KG1 (cell line): ENCODE results near the gene FOXN3.
"Not testable (repeated sequence)": the region's sequence is repeated elsewhere in the genome, so short reads cannot be mapped to it uniquely, and the experiment has no call there.

Source experiments
- DNase-seq: peaks from one replicate; lab custom pipeline; 2025; lab: John Stamatoyannopoulos, UW

The FOXN3 gene

DNA sequence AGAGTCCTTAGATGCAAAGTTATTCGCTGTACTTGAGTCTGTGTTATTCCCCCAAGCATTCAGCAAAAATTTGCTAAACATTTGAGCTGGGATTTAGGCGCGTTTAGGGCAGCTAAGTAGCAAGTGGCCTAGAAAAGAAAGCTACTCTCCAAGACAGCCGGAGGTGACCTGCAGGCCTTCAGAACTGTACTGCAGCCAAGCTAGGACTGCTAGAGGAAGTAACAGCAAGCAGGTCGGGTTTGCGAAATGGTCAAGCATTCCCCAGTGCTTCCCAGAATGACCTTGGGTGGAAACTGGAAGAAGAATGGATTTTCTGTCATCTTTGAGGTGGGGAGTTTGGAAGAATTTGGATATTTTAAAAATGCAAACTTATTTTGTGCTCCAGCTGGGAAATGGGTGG, 287.5 kb downstream of the FOXN3 start:
- no peak for DNase-seq

DNA sequence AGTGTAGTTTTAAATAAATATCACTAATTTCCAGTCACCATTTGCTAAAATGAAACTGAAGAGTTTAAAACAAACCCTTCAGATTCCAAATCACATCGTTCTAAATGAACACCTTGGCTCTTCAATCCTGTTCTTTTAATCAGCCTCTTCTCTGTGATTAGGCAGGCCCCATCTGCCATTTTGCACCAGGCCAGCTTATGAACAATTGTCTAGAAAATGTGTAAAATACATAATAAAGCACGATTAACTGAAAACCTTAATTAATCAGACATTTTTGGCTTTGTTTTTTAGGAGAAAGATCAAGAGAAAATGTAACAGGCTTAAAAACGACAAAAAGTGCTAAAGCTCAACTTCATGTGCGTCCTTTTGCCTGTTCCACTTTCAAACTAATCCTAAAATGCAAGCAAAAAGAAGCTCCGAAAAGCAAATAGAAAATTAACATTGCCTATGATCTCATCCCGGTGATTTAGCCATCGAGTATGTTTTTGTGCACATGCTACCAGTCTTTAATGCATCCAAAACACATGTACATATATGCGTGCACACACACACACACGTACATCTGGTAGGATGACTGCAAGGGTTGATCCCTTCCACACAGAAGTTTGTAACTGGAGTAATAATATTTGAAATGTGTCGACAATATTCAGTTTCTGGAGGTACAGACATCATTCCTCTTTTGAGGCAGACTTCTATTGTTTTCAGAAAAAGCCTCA, 288.6 kb downstream of the FOXN3 start:
- no peak for DNase-seq

DNA sequence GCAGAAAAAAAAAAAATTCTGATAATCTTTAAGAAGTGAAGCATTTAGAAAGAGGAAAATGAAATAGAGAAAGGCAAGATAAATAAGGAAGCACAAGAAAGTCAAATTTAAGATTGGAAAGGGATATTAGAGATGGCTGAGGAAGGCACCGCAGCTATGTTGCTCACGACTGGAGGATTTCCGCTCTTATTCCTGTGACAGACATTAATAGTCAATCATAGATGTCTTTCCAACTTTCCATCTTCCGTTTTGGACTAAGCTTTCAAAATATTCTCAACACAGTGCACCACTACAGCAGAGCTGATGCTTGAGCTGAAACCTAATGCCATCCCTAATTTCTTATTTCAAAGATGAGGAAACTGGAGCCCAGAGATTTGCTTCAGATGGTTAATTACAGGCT, 290.6 kb downstream of the FOXN3 start:
- DNase-seq = no peak

DNA sequence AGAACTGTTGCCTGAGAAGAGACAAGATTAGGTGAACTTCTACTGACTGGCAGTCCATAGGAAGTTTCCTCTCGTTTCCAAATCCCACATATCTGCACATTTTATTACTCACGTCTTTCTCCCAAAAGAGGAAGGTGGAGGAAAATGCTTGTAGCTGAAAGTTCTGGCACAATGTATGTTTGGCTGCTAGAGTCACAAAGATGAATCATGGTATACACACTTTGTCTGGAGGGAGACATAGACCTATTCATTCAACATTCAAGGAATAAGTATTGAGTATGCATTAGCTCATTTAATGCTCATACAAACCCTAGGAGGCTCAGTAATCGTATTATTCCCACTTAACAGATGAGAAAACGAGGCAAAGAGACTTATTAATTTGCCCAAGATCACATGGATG, 291.8 kb downstream of the FOXN3 start:
- DNase-seq = no peak

DNA sequence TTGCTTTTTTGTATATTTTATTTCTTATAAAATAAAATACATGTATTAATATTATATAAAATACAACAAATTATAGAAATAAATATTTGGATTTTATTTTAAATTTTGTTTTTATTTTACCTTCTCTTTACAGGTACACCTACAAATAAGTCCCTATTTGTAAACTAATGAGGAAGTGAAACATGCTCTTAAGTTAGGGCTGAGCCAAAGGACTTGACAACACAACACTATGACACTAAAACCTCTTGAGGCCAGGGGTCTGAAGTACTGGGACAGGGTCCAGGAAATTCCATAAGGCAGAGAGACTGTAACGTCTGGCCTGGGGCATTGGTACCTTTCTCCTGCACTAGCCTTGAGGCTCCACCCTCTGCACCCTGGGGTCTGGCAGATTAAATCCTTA, 293.2 kb downstream of the FOXN3 start:
- no peak for DNase-seq

DNA sequence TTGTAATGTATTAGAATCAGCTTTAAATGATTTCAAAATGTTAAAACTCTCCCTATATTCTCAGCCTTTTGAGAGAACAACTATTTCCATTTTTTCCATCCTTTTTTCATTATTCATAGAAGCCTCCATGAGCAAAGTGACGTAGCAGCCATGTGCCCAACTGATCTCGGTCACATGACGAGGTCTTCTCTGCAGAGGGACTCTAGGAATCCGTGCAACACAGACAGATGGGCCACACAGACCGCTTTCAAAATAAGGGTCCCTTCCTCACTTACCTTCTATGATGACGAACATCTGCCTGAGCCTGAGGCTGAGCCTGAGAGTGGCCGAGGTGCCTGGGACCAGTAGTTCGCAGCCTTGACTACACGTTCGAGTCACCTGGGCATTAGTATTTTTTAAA, 293.8 kb downstream of the FOXN3 start:
- DNase-seq = no peak

DNA sequence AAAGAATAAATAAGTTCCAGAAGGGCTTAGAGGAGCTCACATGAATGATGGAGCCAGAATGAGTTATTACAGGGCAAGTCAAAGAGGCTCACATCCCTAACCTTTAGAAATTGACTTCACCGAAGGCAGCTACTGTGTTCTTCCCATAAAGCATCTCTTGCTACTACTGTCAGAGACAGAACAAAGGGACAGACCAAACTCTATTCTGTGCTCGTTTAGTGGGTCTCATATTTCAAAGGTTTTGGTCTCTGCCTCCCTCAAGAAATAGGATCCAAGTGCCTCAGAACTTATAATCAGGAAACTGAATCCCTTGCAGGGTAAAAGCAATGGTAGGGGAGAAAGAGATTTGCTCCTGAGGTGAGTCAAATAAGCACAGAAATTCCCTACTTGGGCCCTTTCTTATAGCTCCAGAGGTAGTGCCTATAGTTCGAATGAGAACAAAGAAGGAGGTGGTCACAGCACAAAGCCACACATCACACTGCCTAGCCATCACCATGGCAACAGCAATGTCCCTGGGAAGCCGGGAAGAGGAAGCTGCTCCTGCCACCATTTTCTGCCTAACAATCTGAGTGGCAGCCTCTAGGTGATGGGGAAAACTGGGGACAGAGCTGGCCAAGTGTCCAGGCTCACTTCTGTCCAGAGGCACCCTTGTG, 294.9 kb downstream of the FOXN3 start:
- no peak for DNase-seq

DNA sequence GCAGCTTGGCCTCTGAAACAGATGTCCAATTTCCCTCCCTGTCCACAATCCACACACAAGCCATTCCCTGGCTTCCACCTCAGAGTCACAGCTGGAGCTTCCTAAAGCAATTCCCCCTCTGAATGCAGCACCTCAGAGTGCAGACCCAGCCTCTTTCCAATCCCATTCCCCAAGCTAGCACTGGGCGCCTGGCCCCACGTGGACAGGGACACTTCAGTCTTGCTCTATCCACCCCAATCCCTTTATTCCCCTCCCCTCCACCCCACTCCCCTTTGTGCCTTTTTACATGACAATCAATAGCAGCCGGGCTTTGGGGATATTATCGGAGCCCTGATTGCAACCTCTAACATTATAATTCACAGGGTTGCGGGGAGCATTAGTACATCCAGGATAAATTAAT, 300.0 kb downstream of the FOXN3 start:
- DNase-seq = no peak

DNA sequence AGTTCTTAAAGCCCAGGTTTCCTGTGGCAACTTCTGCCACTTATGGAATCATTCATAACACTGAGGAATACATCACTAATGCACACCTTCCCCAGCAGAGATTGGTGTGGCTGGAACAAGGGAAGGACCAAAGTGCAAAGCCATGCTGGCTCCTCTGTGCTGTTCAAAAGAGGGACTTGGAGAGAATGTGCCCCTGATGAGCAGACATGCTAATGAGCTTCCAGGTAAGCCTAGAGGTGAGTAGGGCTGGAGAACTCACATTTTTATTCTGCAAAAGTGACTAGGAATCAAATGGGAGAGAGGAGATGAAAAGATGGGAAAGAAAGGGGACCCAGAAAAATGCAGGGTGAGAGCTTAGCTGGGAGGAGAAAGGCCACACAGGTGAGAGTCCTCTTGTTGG, 302.9 kb downstream of the FOXN3 start:
- no peak for DNase-seq

DNA sequence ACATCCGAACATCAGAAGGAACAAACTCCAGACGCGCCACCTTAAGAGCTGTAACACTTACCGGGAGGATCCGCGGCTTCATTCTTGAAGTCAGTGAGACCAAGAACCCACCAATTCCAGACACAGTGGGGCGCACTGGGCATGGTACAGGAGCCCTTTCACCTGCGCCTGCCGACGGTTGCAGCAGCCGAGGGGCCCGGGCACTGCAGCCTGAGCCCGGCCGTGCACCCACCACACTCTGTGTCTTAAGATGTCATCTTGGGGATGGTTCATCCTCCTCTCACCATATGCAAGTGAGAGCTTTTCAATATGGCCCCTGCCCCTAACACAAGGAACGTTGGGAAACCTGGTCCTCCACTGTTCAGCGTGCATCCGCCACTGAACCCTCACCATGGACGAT, 304.3 kb downstream of the FOXN3 start:
- no peak for DNase-seq

DNA sequence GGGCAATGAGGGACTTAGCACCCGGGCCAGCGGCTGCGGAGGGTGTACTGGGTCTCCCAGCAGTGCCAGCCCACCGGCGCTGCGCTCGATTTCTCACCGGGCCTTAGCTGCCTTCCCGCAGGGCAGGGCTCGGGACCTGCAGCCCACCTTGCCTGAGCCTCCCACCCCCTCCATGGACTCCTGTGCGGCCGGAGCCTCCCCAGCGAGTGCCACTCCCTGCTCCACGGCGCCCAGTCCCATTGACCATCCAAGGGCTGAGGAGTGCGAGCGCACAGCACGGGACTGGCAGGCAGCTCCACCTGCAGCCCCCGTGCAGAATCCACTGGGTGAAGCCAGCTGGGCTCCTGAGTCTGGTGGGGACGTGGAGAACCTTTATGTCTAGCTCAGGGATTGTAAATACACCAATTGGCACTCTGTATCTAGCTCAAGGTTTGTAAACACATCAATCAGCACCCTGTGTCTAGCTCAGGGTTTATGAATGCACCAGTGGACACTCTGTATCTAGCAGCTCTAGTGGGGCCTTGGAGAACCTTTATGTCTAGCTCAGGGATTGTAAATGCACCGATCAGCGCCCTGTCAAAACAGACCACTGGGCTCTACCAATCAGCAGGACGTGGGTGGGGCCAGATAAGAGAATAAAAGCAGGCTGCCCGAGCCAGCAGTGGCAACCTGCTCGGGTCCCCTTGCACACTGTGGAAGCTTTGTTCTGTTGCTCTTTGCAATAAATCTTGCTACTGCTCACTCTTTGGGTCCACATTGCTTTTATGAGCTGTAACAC, 305.1 kb downstream of the FOXN3 start:
- DNase-seq = not testable (repeated sequence)

DNA sequence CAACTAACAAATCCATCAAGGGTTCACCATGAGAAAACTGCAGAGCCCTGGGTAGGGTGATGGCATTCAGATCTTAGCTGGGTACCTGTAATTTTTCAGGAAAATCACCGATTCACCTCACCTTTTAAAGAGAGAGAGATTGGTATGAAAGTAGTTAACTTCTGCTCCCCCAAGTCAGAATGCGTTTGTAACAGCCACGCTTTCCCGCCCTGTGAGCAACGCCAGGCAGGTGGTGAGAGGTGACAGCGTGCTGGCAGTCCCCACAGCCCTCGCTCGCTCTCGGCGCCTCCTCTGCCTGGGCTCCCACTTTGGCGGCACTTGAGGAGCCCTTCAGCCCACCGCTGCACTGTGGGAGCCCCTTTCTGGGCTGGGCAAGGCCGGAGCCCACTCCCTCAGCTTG, 305.8 kb downstream of the FOXN3 start:
- not testable (repeated sequence) for DNase-seq

DNA sequence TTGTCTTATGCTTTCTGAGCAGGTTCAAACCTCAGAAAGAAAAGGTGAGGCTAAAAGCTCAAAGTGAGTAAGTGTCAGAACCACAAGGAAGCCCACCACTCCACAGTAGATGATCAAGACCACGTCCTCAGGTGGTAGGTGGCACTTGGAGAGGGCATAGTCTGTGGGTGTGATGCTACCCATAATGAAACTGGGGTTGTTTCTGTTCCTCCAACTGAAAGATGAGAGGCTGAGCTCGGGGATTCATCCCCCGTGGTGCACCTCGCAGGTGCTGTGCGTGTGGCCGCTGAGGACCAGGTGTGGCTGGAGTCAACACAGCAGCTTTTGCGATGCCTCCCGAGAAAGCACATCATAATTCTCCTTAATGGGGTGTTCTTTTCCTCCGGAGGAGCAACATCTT, 306.9 kb downstream of the FOXN3 start:
- DNase-seq = no peak

DNA sequence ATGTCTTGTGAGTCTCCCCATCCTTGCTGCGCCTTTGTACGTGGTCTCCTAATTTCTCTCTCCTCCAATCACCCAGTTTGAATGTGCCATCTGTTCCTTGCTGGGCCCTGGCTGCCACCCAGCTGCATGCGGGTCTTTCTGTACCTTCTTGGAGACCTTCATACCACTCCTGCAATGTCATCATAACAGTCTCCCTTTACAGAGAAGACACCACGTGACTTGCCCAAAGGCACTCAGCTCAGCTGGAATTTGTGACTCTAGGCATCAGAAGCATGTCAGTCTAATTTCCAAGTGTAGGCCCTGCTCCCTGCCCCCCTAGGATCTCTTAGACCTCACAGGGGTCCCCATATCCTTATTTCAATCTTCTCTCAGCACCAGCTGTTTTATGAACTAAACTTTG, 308.4 kb downstream of the FOXN3 start:
- DNase-seq = no peak

DNA sequence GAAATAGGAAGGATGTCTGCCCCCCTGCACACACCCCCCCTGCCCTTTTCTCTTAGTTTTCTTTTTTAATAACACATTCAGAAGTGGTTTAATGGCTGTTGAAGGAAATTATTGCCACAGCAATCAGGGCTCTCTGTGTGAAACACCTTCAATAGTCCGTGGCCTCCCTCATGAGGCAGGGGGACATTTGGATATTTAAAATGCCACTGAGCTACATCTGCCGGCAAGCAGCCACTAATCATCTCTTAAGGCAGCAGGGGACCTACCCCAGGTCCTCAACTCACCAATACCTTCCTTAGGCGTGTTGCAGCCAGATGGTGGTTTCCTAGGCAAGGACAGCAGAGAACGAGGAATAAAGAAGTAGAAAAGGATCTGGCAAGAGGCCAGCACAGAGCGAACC, 309.4 kb downstream of the FOXN3 start:
- no peak for DNase-seq
